ENCODE measurements around the gene TEDC1.

The TEDC1 gene

GRCh38 chr14:105474483-105475268, 16.4 kb upstream of the TEDC1 start, which contains the start of gene CRIP2:
Gene CRIP2 (plus strand): TSS chr14:105474821. CDS start chr14:105474863, 42 bp downstream.
- no peak for DNase-seq

GRCh38 chr14:105475269-105476096, 15.6 kb upstream of the TEDC1 start:
- no peak for DNase-seq

GRCh38 chr14:105476097-105476830, 14.8 kb upstream of the TEDC1 start:
- DNase-seq, result no peak

- DNase-seq, result no peak
Measured at GRCh38 chr14:105476831-105477659, 14.0 kb upstream of the TEDC1 start.

GRCh38 chr14:105477660-105478397, 13.2 kb upstream of the TEDC1 start:
- DNase-seq, result no peak

- no peak for DNase-seq
Measured at GRCh38 chr14:105478398-105479251, 12.4 kb upstream of the TEDC1 start.

GRCh38 chr14:105479431-105480158, 11.5 kb upstream of the TEDC1 start:
- DNase-seq, result no peak

- DNase-seq, result no peak
Measured at GRCh38 chr14:105480199-105480746, 10.8 kb upstream of the TEDC1 start.

GRCh38 chr14:105480807-105481801, 9.9 kb upstream of the TEDC1 start:
- peak; percentile 79 for DNase-seq

GRCh38 chr14:105481886-105482457, 9.1 kb upstream of the TEDC1 start:
- DNase-seq, result peak; percentile 97

- DNase-seq, result no peak
Measured at GRCh38 chr14:105482486-105483110, 8.4 kb upstream of the TEDC1 start.

GRCh38 chr14:105483300-105484068, 7.6 kb upstream of the TEDC1 start:
- no peak for DNase-seq

GRCh38 chr14:105484069-105484996, 6.7 kb upstream of the TEDC1 start:
- DNase-seq, result no peak

- no peak for DNase-seq
Measured at GRCh38 chr14:105484997-105485393, 6.1 kb upstream of the TEDC1 start.

GRCh38 chr14:105485739-105486162, 5.3 kb upstream of the TEDC1 start:
- DNase-seq, result peak; percentile 79
